Endothelial cell of umbilical vein (primary cell): Measurements from ENCODE around the gene GRK4.

Source experiments
- CTCF ChIP-seq, 2 donors: IDR thresholded peaks; 1 replicate in 1 of 2; 2 replicates in 1 of 2; pipeline ENCODE4 v1.5.1; 2011; ENCODE audit warnings: low read length in 2 of 2, mild to moderate bottlenecking in 2 of 2, moderate library complexity in 2 of 2, control low read depth in 1 of 2, inconsistent platforms in 1 of 2, low read depth in 1 of 2; ENCODE audit not compliant: insufficient read depth in 1 of 2; ENCODE audit errors: extremely low read depth in 1 of 2
- POLR2AphosphoS5 ChIP-seq: IDR thresholded peaks from 2 replicates; pipeline ENCODE4 v1.6.1; 2012; ENCODE audit warnings: low read depth, mild to moderate bottlenecking, control low read depth, low read length, moderate library complexity; ENCODE audit not compliant: insufficient read depth

- TF ChIP-seq POLR2AphosphoS5, result no peak
- TF ChIP-seq CTCF (IDR thresholded peaks at IDR 0.05; ENCODE audit: extremely low read depth in 1 of 2, insufficient read depth in 1 of 2, low read depth in 1 of 2, low read length in 2 of 2), result no peak
These were observed 82.8 kb downstream of the GRK4 start for GRCh38 chr4:3046162-3046561.
